Measurements from ENCODE around the gene GALNT1. TPM values are rescaled to one million over a fixed set of nuclear protein-coding genes. Genes with fewer than 3 reads are reported as not detected.

GALNT1 gene
- total and polyA plus RNA-seq, 9 of the 15 experiments (the other 6 are each of a cell fraction or from before 2014, with no cell fraction given), result 14.4 to 54.1 (median 36.6) TPM

DNA sequence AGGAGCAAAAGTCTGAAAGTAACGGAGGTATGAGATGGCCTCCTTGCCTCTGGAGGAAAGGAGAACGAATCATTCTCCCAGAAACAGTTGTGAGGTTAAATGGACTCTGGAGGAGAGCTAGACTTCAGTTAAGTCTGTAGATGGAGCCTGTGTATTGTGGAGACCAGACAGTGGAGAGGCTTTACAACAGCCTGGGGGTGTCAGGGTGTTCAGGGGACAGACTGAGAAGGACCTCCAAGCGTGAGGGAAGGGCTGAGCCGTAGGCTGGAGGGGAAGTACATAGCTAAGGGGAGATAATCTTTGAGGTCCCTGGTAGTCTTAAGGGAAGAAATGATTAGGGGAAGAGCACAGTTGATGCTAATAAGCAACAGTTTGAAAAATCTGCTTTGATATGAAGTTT is 76.6 kb downstream of the GALNT1 start:
- DNase-seq (ENCODE audit: extremely low read depth in 1 of 4, low spot score in 3 of 4), result no peak
- WGBS (ENCODE audit: insufficient coverage, low coverage, missing lambda C conversion rate), result 47% methylated on average over 4 of the region's 4 CpGs
- H2AFZ ChIP-seq (ENCODE audit: low read depth, low read length), result no peak overlapping the region
- H3K79me2 ChIP-seq (ENCODE audit: control insufficient read depth, insufficient read depth, low read length), result no peaks in the 10 kb centered on the region
- no peaks in the 10 kb centered on the region; a peak in 1 of 5 replicates for H3K4me1 ChIP-seq (replicated peaks in 1 of 2; ENCODE audit: control insufficient read depth in 2 of 2, insufficient read depth in 2 of 2, low read length in 2 of 2)
- ChIA-PET CTCF (ENCODE audit: low intra/inter-chr PET ratio) (no interaction called here), POLR2A (interaction anchor here (0.6 kb wide), 1 partner anchor 815 kb away, joined by 3 read pairs; no protein-coding TSS in a partner anchor)
- H3K27ac ChIP-seq (ENCODE audit: extremely low read depth, low read depth, low read length), result no peak overlapping the region
- H3K27me3 ChIP-seq (ENCODE audit: control insufficient read depth in 2 of 2, insufficient read depth in 2 of 2, low read length in 2 of 2), result no peaks in the 10 kb centered on the region
- FAIRE-seq, result no peak
- H3K36me3 ChIP-seq (ENCODE audit: control insufficient read depth, insufficient read depth, low read length), result no peaks in the 10 kb centered on the region
- no peak overlapping the region for H3K9ac ChIP-seq (ENCODE audit: insufficient read depth in 1 of 2, low read depth in 2 of 2, low read length in 2 of 2)
- intact Hi-C loops (cut with micrococcal nuclease), result loop anchor here (10.0 kb wide), 1 partner anchor 253 kb away; no protein-coding TSS in a partner anchor
- ATAC-seq, result peak; percentile 77
- H3K9me1 ChIP-seq (ENCODE audit: control insufficient read depth, insufficient read depth, low read length), result no peaks in the 10 kb centered on the region
- in situ Hi-C loops (cut with MboI), result no loop called here
- H3K9me3 ChIP-seq (replicated peaks; ENCODE audit: control insufficient read depth, insufficient read depth, low read depth, low read length), result no peaks in the 10 kb centered on the region
- no peaks in the 10 kb centered on the region for H4K20me1 ChIP-seq (replicated peaks; ENCODE audit: control insufficient read depth, insufficient read depth, low read length)
- H3K4me2 ChIP-seq (ENCODE audit: insufficient read depth, low read length), result no peak overlapping the region
- no TSS peak for BruUV-seq (replicated peaks)
- H3K4me3 ChIP-seq, result no peak overlapping the region
- TF ChIP-seq WHSC1 (IDR thresholded peaks at IDR 0.05; ENCODE audit: low read length) (no peak), RHOXF2B (CRISPR knock-in tag; conservative IDR thresholded peaks at IDR 0.05) (no peak), ZNF184 (CRISPR knock-in tag; IDR thresholded peaks at IDR 0.05) (no peak), RBBP5 (IDR thresholded peaks at IDR 0.05; ENCODE audit: borderline replicate concordance, insufficient read depth, low read length, poor library complexity, severe bottlenecking) (no peak), DNMT1 (IDR thresholded peaks at IDR 0.05) (no peak), MTA1 (IDR thresholded peaks at IDR 0.05; ENCODE audit: borderline replicate concordance) (no peak), TAL1 (IDR thresholded peaks at IDR 0.05) (no peak)
- TF ChIP-seq, protein P1, sequence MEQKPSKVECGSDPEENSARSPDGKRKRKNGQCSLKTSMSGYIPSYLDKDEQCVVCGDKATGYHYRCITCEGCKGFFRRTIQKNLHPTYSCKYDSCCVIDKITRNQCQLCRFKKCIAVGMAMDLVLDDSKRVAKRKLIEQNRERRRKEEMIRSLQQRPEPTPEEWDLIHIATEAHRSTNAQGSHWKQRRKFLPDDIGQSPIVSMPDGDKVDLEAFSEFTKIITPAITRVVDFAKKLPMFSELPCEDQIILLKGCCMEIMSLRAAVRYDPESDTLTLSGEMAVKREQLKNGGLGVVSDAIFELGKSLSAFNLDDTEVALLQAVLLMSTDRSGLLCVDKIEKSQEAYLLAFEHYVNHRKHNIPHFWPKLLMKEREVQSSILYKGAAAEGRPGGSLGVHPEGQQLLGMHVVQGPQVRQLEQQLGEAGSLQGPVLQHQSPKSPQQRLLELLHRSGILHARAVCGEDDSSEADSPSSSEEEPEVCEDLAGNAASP (IDR thresholded peaks at IDR 0.05), result no peak
- TF ChIP-seq, protein P2, sequence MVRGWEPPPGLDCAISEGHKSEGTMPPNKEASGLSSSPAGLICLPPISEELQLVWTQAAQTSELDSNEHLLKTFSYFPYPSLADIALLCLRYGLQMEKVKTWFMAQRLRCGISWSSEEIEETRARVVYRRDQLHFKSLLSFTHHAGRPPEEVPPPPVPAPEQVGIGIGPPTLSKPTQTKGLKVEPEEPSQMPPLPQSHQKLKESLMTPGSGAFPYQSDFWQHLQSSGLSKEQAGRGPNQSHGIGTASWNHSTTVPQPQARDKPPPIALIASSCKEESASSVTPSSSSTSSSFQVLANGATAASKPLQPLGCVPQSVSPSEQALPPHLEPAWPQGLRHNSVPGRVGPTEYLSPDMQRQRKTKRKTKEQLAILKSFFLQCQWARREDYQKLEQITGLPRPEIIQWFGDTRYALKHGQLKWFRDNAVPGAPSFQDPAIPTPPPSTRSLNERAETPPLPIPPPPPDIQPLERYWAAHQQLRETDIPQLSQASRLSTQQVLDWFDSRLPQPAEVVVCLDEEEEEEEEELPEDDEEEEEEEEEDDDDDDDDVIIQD (CRISPR knock-in tag; IDR thresholded peaks at IDR 0.05), result no peak
- TF ChIP-seq, protein P3, sequence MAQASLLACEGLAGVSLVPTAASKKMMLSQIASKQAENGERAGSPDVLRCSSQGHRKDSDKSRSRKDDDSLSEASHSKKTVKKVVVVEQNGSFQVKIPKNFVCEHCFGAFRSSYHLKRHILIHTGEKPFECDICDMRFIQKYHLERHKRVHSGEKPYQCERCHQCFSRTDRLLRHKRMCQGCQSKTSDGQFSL (CRISPR knock-in tag; IDR thresholded peaks at IDR 0.05), result no peak
- TF ChIP-seq, protein P3 (tag; IDR thresholded peaks at IDR 0.05), result no peak
- TF ChIP-seq, protein P4, sequence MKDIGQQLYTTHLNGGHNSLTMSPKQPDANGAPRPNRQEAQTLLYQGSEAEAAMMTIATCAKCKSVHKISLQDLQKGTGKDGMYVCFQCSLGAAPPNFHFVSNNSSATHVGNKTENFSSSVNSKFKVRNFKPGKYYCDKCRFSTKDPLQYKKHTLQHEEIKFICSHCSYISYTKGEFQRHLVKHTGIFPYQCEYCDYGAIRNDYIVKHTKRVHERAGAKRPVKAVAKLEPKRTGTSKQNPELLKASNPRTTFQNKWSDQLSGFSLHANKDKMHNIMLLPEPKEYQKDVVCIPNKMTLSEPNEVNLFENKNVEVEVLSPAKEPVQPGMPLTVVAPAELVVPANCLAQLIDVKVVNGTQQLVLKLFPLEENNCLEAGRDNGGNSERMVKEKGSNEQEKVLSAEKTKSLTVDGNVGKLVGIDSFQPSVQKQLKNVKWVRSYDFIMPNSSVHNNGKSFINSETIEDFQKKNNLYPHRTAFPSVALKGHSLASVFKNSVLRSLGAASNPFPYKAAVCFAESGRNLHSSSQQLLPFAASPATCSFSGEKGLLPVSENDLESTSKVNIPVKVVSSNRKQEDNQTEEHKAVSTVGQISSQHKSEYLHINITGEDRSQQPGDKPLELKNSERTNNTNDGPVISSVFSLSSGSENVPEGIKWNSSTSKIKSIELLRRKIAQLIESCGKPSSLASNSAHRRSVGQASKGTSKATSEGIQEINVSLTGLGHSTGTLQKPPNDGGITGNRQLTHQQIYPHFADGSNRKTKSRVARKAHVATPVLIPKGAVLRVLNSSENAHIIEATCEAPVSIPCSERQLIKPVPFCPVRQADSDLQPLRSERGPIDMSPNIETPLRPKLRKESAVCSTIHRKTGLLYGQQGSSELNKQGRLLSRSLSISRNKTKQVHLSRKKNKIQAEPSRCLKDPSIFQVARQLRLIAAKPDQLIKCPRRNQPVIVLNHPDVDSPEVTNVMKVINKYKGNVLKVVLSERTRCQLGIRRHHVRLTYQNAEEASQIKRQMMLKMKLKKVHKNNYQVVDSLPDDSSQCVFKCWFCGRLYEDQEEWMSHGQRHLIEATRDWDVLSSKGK (CRISPR knock-in tag; IDR thresholded peaks at IDR 0.05), result no peak

Data from K562 (cell line).